Measurements from ENCODE around the gene LASP1. TPM values are rescaled to one million over a fixed set of nuclear protein-coding genes. Genes with fewer than 3 reads are reported as not detected.

The LASP1 gene
- total RNA-seq, 1 donor, result 81.9 TPM

Small RNA genes within 50 kb of the gene (small RNA-seq; reads per million reads assigned to genes)
- gene MIR4727, result not detected
- gene MIR6779, result not detected
- not detected for gene SNORA21
- not detected for gene SNORA21B

Other genes with a start within 250 kb of the LASP1 start
- gene EPOP, start 195.1 kb upstream of the LASP1 start, total RNA-seq, result 0.27 TPM
- 71.6 TPM for gene MLLT6, start 164.8 kb upstream of the LASP1 start, total RNA-seq
- 2.4 TPM for gene CISD3, start 139.7 kb upstream of the LASP1 start, total RNA-seq
- not detected for gene PCGF2, start 121.7 kb upstream of the LASP1 start, total RNA-seq
- gene PSMB3, start 117.3 kb upstream of the LASP1 start, total RNA-seq, result 298 TPM
- 55.5 TPM for gene PIP4K2B, start 70.5 kb upstream of the LASP1 start, total RNA-seq
- 17.0 TPM for gene CWC25, start 44.7 kb upstream of the LASP1 start, total RNA-seq
- gene RPL23, start 16.3 kb upstream of the LASP1 start, total RNA-seq, result 1,418 TPM
- gene FBXO47, start 97.3 kb downstream of the LASP1 start, total RNA-seq, result not detected